IMR-90 (cell line): ENCODE results near the gene ACAD9. TPM values are rescaled to one million over a fixed set of nuclear protein-coding genes. Genes with fewer than 3 reads are reported as not detected.

Source experiments
- ATAC-seq: fragments of 200-7000 bp; cut with Tn5 transposase; 2 replicates; pipeline ENCODE4 v1.9.1; 2020; ENCODE audit warnings: low read depth, mild to moderate bottlenecking, moderate library complexity
- BruUV-seq: library from RNA; stranded (reverse); fragments of 400-500 nt; replicated peaks from 2 replicates; lab custom pipeline; 2021; lab: Mats Ljungman, UMichigan
- CTCF ChIA-PET: fragments of 300-600 bp; formaldehyde crosslinking; extraction: SDS; loops from one replicate; lab custom pipeline; 2021; ENCODE audit warnings: antibody characterized with exemption; lab: Yijun Ruan, JAX
- POLR2A ChIA-PET: fragments of 300-600 bp; sonication (Branson Sonifier 250); formaldehyde crosslinking; loops from one replicate; lab custom pipeline; 2022; ENCODE audit warnings: antibody characterized with exemption; ENCODE audit not compliant: unreplicated experiment; lab: Charles Lee
- DNase-seq: peaks from one replicate; pipeline ENCODE4 v3.0.0; 2013
- H2AFZ ChIP-seq: replicated peaks from 2 replicates; pipeline ENCODE3; 2013; ENCODE audit warnings: low read length, mild to moderate bottlenecking; ENCODE audit not compliant: poor library complexity
- H2AK5ac ChIP-seq: 2 replicates; pipeline ENCODE4 v1.6.1; 2013; ENCODE audit warnings: low read depth, low read length, inconsistent platforms
- H2AK9ac ChIP-seq: replicated peaks from 2 replicates; pipeline ENCODE3; 2013; ENCODE audit warnings: mild to moderate bottlenecking, low read depth, low read length, moderate library complexity; ENCODE audit not compliant: poor library complexity
- H2BK120ac ChIP-seq: 2 replicates; pipeline ENCODE4 v1.6.1; 2013; ENCODE audit warnings: low read depth, low read length, inconsistent platforms
- H2BK15ac ChIP-seq: 3 replicates; pipeline ENCODE4 v1.6.1; 2013; ENCODE audit warnings: low read depth, low read length, inconsistent platforms
- H2BK20ac ChIP-seq: 2 replicates; pipeline ENCODE4 v1.6.1; 2013; ENCODE audit warnings: low read depth, mild to moderate bottlenecking, inconsistent platforms, low read length, moderate library complexity
- H2BK5ac ChIP-seq: 2 replicates; pipeline ENCODE4 v1.6.1; 2013; ENCODE audit warnings: mild to moderate bottlenecking, low read depth, low read length, inconsistent platforms; ENCODE audit not compliant: poor library complexity, severe bottlenecking
- H3K14ac ChIP-seq: replicated peaks from 2 replicates; pipeline ENCODE4 v1.6.1; 2013; ENCODE audit warnings: low read depth, low read length, inconsistent platforms
- H3K18ac ChIP-seq: 2 replicates; pipeline ENCODE4 v1.6.1; 2013; ENCODE audit warnings: low read depth, low read length, control low read depth
- H3K23ac ChIP-seq: 2 replicates; pipeline ENCODE4 v1.6.1; 2013; ENCODE audit warnings: low read depth, low read length, inconsistent platforms
- H3K27ac ChIP-seq: 2 replicates; pipeline ENCODE4 v1.5.1; 2013; ENCODE audit warnings: mild to moderate bottlenecking, control low read depth, low read length; ENCODE audit not compliant: insufficient read depth
- H3K27me3 ChIP-seq: 2 replicates; pipeline ENCODE4 v1.6.1; 2013; ENCODE audit warnings: low read length; ENCODE audit not compliant: control insufficient read depth, insufficient read depth
- H3K36me3 ChIP-seq: 2 replicates; pipeline ENCODE4 v1.6.1; 2013; ENCODE audit warnings: low read length, mixed read lengths; ENCODE audit not compliant: control insufficient read depth, insufficient read depth
- H3K4ac ChIP-seq: 2 replicates; pipeline ENCODE4 v1.6.1; 2013; ENCODE audit warnings: low read depth, low read length, inconsistent platforms
- H3K4me1 ChIP-seq: 2 replicates; pipeline ENCODE4 v1.6.1; 2013; ENCODE audit warnings: low read length, mixed read lengths; ENCODE audit not compliant: control insufficient read depth, insufficient read depth
- H3K4me2 ChIP-seq: 2 replicates; pipeline ENCODE4 v1.6.1; 2013; ENCODE audit warnings: low read depth, mild to moderate bottlenecking, control low read depth, low read length, moderate library complexity
- H3K4me3 ChIP-seq: 2 replicates; pipeline ENCODE4 v1.5.1; 2013; ENCODE audit warnings: low read depth, mild to moderate bottlenecking, control low read depth, low read length, moderate library complexity; ENCODE audit not compliant: insufficient read depth
- H3K56ac ChIP-seq: 2 replicates; pipeline ENCODE4 v1.6.1; 2013; ENCODE audit warnings: low read length, inconsistent platforms; ENCODE audit not compliant: insufficient read depth; ENCODE audit errors: extremely low read depth
- H3K79me1 ChIP-seq, 2 experiments: 2 replicates each; pipeline ENCODE4 v1.6.1; 2013; ENCODE audit warnings: low read length in 2 of 2, inconsistent platforms in 1 of 2, low read depth in 1 of 2
- H3K9ac ChIP-seq: 2 replicates; pipeline ENCODE4 v1.6.1; 2013; ENCODE audit warnings: low read depth, low read length, control low read depth
- H3K9me1 ChIP-seq: 2 replicates; pipeline ENCODE4 v1.6.1; 2013; ENCODE audit warnings: low read length, inconsistent platforms; ENCODE audit not compliant: insufficient read depth
- H3K9me3 ChIP-seq: 2 replicates; pipeline ENCODE4 v1.6.1; 2013; ENCODE audit warnings: low read length; ENCODE audit not compliant: control insufficient read depth, insufficient read depth
- H4K20me1 ChIP-seq: 2 replicates; pipeline ENCODE4 v1.6.1; 2013; ENCODE audit warnings: low read length, inconsistent platforms; ENCODE audit not compliant: insufficient read depth
- H4K5ac ChIP-seq: 2 replicates; pipeline ENCODE4 v1.6.1; 2013; ENCODE audit warnings: mild to moderate bottlenecking, low read depth, low read length, control low read depth
- H4K8ac ChIP-seq, 2 experiments: 2 replicates each; pipeline ENCODE4 v1.6.1; 2013; ENCODE audit warnings: low read depth in 2 of 2, low read length in 2 of 2, control low read depth in 1 of 2, inconsistent platforms in 1 of 2
- H4K91ac ChIP-seq: 2 replicates; pipeline ENCODE4 v1.6.1; 2013; ENCODE audit warnings: low read depth, low read length, inconsistent platforms; ENCODE audit not compliant: insufficient read depth
- CHD1 ChIP-seq: IDR thresholded peaks from 2 replicates; pipeline ENCODE4 v1.6.1; 2012; ENCODE audit warnings: low read depth, low read length, improper control_type of control experiment
- ELK1 ChIP-seq: fragments of 150-350 bp; IDR thresholded peaks from 2 replicates; pipeline ENCODE4 v1.6.1; 2016; ENCODE audit warnings: low read depth, mild to moderate bottlenecking, low read length, moderate library complexity, borderline replicate concordance
- MAZ ChIP-seq: IDR thresholded peaks from 2 replicates; pipeline ENCODE4 v1.6.1; 2012; ENCODE audit warnings: low read depth, mild to moderate bottlenecking, low read length, improper control_type of control experiment, moderate library complexity, borderline replicate concordance
- NFE2L2 ChIP-seq: fragments of 150-350 bp; IDR thresholded peaks from 2 replicates; pipeline ENCODE4 v1.6.1; 2016; ENCODE audit warnings: low read depth, mild to moderate bottlenecking, low read length
- POLR2A ChIP-seq: IDR thresholded peaks from 2 replicates; pipeline ENCODE4 v1.6.1; 2012; ENCODE audit warnings: mild to moderate bottlenecking, low read depth, low read length
- RFX5 ChIP-seq: IDR thresholded peaks from 2 replicates; pipeline ENCODE4 v1.8.0; 2012; ENCODE audit warnings: low read depth, mild to moderate bottlenecking, low read length, moderate library complexity
- USF2 ChIP-seq: fragments of 150-350 bp; IDR thresholded peaks from 2 replicates; pipeline ENCODE4 v1.6.1; 2017; ENCODE audit warnings: mild to moderate bottlenecking, antibody characterized with exemption, low read length, low read depth
- WGBS, 2 experiments: methylation state at CpG; one replicate each; pipeline versions ENCODE4 v1.1.5 to v1.1.7; 2013; ENCODE audit warnings: missing lambda C conversion rate in 2 of 2; ENCODE audit not compliant: insufficient read length in 1 of 2; ENCODE audit errors: extremely low coverage in 2 of 2; 5-methylcytosine and 5-hydroxymethylcytosine counted together
- dilution Hi-C: fragments of 300-500 bp; cut with HindIII; formaldehyde crosslinking; loops from one replicate; pipeline ENCODE4 v1.14.3; 2018; ENCODE audit warnings: low sequenced_read_pairs; ENCODE audit not compliant: unreplicated experiment
- in situ Hi-C: fragments of 300-500 bp; cut with MboI; formaldehyde crosslinking; loops from 3 replicates; pipeline ENCODE4 v1.14.3; 2019; ENCODE audit warnings: low sequenced_read_pairs, inconsistent platforms, mixed read lengths
- intact Hi-C: fragments of 100-400 bp; cut with micrococcal nuclease; formaldehyde crosslinking; loops from 2 replicates; pipeline ENCODE4 v1.10.0; 2022
- polyA plus RNA-seq, 3 experiments: library from polyadenylated mRNA; depleted of rRNA; stranded (reverse); fragments of >200 nt; gene quantifications; 2 replicates each; pipeline ENCODE4 v1.2.3, GENCODE V29; 2012; ENCODE audit warnings: low replicate concordance in 1 of 3
- total RNA-seq: library from RNA; depleted of rRNA; stranded (reverse); fragments of >200 nt; gene quantifications from 2 replicates; pipeline ENCODE4 v1.2.3, GENCODE V29; 2012
- TF ChIP-seq, protein P1 (sequence below): conservative IDR thresholded peaks from 2 replicates; pipeline ENCODE4 v1.5.1; 2012; ENCODE audit warnings: mild to moderate bottlenecking, low read depth, low read length, improper control_type of control experiment

The ACAD9 gene
- total and polyA plus RNA-seq, 2 of the 4 experiments (the other 2 are of a cell fraction), result 31.2 to 41.3 TPM

DNA sequence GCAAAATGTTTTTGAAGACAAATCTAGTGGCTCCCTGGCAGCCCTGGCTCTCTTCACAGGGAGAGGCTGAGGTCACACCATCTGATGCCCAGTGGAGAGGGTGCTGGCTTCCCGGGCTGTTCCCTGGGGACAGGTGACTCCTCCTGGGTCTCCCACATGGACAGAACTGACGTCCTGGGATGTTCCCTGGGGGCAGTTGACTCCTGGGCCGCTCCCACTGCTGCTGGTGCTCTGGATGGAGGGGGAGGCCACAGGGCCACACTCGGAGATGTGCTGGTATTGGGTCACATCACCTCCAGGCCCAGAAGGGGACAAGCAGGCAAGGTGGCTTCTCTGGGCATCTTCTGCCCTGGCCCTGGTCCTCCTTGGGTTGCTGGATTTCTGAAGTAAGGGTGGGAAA is 27.8 kb upstream of the ACAD9 start:
- Histone ChIP-seq H3K79me1 (no peaks in the 10 kb centered on the region), H4K20me1 (no peaks in the 10 kb centered on the region), H3K4me3 (no peak overlapping the region), H3K18ac (no peak overlapping the region), H3K14ac (no peak overlapping the region), H3K27me3 (peaks cover 1% of the 10 kb centered on the region; the same call in 1 of the 2 replicates), H4K5ac (no peak overlapping the region), H2AK9ac (no peak overlapping the region), H3K23ac (no peak overlapping the region), H2AFZ (no peak overlapping the region), H3K9me3 (peaks cover 11% of the 10 kb centered on the region), H2BK15ac (no peak overlapping the region), H3K4me2 (no peak overlapping the region), H2BK20ac (no peak overlapping the region), H3K4ac (no peak overlapping the region), H3K27ac (no peak overlapping the region), H3K4me1 (no peaks in the 10 kb centered on the region), H2BK5ac (no peak overlapping the region), H4K8ac (no peak overlapping the region), H3K9ac (no peak overlapping the region), H2AK5ac (no peak overlapping the region), H3K56ac (no peak overlapping the region), H3K36me3 (no peaks in the 10 kb centered on the region), H3K9me1 (no peaks in the 10 kb centered on the region), H2BK120ac (no peak overlapping the region), H4K91ac (no peak overlapping the region)
- intact Hi-C loops, result no loop called here
- dilution Hi-C loops, result no loop called here
- DNase-seq (no peak), ATAC-seq (no peak)
- no TSS peak for BruUV-seq
- no CpG with 5 or more reads among the region's 4 CpGs for WGBS, 2 experiments
- in situ Hi-C loops, result no loop called here
- CTCF ChIA-PET, result no interaction called here
- no peak for TF ChIP-seq ELK1
- TF ChIP-seq NFE2L2, result no peak
- no peak for TF ChIP-seq RFX5
- no peak for TF ChIP-seq MAZ
- TF ChIP-seq, protein P1, sequence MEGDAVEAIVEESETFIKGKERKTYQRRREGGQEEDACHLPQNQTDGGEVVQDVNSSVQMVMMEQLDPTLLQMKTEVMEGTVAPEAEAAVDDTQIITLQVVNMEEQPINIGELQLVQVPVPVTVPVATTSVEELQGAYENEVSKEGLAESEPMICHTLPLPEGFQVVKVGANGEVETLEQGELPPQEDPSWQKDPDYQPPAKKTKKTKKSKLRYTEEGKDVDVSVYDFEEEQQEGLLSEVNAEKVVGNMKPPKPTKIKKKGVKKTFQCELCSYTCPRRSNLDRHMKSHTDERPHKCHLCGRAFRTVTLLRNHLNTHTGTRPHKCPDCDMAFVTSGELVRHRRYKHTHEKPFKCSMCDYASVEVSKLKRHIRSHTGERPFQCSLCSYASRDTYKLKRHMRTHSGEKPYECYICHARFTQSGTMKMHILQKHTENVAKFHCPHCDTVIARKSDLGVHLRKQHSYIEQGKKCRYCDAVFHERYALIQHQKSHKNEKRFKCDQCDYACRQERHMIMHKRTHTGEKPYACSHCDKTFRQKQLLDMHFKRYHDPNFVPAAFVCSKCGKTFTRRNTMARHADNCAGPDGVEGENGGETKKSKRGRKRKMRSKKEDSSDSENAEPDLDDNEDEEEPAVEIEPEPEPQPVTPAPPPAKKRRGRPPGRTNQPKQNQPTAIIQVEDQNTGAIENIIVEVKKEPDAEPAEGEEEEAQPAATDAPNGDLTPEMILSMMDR, result no peak
- no peak for TF ChIP-seq USF2
- TF ChIP-seq CHD1, result no peak
- no peak for TF ChIP-seq POLR2A
- POLR2A ChIA-PET, result no interaction called here
